HL-60/S4 (cell line): ENCODE data around the gene ADAMTS6.

Source experiments
- in situ Hi-C: fragments of 300-500 bp; cut with MboI; formaldehyde crosslinking; loops from 2 replicates; pipeline ENCODE4 v1.14.3; 2022; ENCODE audit warnings: low sequenced_read_pairs

The ADAMTS6 gene

DNA sequence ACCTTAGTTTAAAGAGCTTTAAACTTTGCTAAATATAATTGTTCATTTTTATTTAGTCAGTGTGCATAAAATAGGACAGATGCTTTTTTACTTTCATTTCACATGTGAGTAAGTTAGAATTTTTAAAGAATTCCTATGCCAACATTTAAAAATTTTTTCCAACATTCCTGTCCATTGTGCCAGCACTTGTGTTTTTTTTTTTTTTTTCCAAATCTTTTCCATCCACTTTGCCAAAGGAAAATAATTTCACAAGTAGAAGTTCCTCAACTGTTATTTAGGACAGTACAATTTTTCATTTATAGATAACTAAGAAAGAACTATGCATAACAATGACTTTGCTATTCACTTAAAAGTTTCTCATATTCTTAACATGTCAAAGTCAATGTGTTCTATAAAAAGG, 189.5 kb downstream of the ADAMTS6 start:
- in situ Hi-C loops: no loop called here

DNA sequence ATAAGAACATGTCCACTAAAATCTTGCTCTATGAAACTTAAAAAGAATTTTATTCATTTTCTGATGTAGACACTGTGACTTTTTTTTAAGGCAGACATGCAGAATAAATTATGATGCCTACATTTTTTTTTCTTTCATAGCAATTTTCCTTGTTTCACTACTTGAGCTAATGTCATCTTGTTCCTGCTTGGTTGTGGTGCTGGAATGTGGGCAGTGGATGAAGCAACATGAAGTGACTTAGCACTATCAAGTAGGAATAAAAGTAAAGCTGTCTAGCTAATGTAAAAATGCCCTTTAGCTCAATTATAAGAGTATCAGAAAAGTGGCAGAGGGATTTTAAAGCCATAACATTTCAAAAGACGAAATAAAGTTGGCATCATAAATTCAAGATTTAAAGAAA, 191.0 kb downstream of the ADAMTS6 start:
- in situ Hi-C loops: no loop called here

DNA sequence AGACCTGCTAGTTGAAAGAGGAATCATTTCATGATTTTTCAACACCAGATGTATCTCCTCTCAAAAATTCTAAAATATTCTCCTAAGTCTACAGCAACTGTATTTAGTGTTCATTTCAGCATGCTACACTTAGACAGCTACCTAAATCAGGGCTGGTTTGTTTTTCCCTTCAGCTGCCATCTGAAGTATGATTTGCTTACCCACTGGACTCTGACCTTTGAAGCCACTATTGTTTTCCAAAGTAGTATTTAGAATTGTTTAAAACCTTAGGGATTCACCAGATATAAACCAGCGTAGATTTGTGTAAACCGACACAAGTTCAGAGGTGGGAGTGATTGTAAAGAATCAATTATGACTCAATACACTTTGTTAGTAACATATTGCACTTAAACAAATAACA, 193.1 kb downstream of the ADAMTS6 start:
- in situ Hi-C loops: no loop called here

DNA sequence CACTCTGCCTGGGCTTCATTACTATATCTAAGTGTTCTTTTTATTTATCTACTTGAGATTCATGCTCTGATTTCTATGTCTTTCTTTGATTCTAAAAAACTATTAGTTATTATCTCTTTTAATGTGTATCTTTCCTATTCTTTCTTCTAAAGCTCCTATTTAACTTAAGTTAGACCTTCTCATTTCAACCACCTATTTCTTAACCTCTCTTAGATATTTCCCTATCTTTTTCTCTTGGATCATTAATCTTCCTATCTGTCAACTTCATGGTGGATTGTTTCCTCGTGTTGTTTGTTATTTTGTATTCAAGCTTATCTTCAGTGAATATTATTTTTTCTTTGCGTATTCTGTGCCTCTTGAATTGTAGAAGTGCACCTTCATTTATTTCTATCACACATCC, 202.1 kb downstream of the ADAMTS6 start:
- in situ Hi-C loops: no loop called here

DNA sequence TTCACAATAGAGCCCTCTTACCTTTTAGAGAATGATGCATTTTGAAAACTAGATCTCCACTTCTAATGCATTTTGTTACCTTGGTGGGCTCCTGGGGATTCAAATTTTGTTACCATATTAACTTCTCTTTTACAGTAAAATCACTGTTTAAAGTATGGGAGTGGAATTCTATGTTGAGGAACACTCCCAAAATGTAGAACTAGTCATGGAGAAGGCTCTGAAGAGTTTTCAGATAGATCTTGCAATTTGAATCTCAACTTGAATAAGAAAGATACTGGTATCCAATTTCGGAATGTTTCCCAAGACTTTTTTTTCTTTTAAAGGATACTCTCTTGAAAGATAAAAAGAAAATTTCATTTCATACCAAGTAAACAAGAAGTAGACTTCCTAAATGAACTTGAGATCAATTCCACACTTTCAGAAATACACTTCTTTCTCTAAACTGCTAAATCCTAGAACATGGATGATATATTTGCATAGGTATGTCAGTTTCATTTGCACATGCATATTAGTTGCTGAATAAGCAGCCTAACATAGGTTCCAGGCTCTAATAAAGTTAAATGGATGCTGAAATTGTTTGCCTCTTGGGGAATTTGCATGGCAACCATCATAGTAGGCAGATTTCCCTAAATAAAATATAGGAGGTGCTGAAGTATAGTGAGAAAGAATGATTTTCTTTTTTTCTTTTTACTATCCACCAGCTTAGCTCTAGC, 205.4 kb downstream of the ADAMTS6 start:
- in situ Hi-C loops: no loop called here

DNA sequence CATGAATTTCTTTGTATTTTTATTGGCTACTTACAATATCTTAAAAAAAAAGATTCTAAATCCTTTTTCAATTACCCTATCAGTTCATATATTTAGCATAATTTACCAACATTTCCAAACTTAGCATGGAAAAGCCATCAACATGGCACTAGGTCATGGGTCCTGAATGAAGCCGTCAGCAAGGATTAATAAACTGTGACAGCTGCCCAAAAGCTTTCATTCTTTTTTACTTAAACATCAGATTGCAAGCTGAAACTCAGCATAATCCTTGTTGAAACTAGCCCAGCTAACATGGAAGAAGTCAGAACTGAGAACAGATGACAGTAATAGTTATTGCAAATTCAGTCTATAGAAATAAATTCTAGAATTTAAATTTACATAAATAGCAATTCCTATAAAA, 209.8 kb downstream of the ADAMTS6 start:
- in situ Hi-C loops: no loop called here

DNA sequence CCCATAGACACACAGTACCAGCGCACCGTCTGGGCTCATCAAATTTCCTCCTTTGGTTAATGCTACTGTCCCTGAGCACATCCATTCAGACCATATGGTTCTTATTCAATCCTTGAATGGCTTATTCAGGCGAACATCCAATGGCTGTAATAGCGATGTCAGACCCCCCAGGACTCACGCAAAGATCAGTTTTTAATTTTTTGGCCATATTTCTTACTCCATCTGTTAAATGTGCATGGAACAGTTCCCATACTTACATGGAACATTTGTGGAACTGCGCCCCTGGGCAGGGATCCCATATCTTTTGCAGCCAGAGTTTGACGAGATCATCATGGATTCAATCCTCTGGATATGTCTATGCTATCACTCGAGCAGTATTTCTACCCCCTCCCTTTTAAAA, 213.2 kb downstream of the ADAMTS6 start:
- in situ Hi-C loops: no loop called here

DNA sequence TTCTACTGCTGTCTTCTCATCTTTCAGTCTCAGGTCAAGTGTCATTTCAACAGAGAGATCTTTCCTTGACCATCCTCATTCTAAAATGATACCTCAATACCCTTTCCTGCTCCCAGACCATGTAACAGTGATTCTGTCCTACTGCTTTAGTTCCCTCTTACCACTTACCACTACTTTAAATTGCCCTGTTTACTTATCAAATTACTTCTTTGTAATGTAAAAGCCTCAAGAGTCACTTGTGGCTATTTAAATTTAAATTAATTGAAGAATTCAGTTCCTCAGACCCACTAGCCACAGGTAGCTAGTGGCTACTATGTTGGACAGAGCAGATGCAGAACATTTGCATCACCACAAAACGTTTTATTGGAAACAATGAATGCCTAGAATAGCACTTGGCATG, 217.3 kb downstream of the ADAMTS6 start:
- in situ Hi-C loops: no loop called here

DNA sequence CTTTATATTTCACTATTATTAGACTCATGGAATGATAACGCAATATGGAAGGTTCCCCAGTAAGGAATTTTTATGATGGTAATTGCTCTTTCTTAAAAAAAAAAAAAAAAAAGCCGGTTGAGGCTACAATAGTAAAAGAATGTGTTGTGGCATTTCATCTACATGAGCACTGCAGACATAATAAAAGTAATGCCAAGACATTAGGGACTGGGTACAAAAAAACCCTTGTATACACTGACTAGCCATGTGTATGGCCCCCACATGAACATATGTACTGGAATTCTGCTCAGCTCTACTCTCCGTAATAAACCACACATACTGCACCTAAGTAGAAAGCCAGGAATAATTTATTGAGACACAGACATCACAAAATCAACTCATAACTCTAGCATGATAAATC, 218.4 kb downstream of the ADAMTS6 start:
- in situ Hi-C loops: no loop called here

DNA sequence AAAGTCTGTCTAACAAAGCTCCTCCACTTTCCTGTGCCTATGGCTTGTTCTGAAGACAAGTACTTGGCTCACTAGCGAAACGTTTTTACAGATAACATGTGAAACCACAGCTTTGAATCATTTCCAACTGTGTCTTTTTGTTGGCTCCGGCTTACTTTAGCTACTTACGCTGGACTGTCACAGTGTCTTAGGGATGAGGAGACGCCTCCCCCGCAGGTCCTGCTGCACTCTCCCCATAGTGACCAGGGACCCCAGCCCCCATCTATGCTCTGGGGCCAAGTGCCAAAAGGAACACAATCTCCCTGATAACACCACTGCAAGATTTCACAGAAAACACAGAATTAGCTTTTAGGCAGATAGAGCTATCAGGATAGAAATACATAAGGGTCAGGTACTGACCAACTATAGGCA, 219.1 kb downstream of the ADAMTS6 start:
- in situ Hi-C loops: no loop called here

DNA sequence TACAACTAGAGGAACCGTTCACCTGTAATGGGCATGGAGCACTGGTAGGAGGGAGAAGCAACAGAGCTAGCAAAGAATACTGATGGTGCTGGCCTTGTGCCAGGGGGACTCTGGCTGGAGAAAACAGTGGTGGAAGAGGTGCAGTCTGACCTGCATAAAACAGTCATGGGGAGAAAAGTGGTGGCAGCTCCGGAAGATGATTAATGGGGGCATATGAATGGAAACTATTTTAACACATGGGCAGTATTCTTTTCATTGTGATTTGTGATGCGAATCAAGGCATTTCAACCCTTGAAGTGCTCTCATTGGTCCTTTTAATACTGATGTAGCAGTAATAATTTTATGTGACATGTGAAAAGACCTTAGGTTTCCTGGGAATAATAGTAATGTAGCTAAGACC, 219.6 kb downstream of the ADAMTS6 start:
- in situ Hi-C loops: no loop called here

DNA sequence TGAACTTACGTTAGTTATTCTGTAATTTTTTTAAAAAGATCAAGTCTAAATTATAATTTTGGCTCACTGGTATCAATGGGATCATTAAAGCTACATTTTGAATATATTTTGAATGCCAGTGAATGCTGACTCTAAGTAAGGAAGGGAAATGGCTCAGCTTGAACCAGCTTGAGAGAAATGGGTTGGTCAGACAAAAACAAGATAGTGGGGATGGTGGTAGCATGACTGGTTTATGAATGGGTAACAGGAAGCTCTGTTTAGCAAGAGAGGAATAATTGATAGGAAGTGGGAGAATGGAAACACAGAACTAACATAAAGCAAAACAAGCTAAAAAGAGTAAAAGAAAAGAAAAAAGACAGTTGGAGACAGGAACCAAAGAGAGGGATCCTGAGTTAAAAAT, 220.2 kb downstream of the ADAMTS6 start:
- in situ Hi-C loops: no loop called here

DNA sequence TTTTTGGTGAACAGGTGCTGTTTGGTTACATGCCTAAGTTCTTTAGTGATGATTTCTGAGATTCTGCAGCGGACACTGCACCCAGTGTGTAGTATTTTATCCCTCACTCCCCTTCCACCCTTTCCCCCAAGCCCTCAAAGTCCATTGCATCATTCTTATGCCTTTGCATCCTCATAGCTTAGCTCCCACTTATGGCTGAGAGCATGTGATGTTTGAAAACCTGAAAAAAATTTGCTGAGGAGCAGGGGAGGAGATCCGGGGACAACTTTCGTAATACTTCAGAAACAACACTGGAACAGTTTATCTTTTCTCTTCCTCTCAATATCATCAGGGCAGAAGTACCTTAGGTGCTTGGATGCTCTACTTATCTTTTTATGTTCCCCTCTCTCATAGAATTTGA, 226.4 kb downstream of the ADAMTS6 start:
- in situ Hi-C loops: no loop called here

DNA sequence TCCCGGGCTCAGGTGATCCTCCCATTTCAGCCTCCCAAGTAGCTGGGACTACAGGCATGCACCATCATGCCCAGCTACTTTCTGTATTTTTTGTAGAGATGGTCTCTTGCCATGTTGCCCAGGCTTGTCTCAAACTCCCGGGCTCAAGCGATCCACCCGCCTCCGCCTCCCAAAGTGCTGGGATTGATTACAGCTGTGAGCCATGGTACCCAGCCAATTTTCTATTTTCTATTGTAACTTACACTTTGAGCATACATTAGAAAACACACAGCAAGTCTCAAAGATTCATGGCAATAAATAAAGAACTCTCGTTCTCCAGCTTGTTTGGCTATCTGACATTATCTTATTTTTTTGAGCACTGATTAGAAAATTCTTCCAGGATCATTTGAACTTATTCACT, 228.7 kb downstream of the ADAMTS6 start:
- in situ Hi-C loops: no loop called here

DNA sequence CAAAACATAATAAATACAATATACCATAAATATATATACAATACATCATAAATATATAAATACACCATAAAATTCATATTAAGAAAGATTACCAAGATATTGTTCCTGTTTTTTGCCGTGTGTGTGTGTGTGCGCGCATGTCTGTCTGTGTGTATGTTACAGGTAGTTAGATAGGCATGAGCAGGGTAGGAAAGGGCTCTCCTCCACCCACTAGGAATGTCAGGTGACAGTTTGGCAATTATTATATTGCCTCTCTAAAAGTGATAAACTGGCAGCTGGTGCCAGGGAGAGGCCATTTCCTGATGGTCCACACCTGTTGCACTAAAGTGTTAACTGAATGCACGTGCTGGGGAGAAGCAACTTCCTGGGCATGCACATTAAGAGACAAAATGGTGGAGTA, 232.8 kb downstream of the ADAMTS6 start:
- in situ Hi-C loops: no loop called here

DNA sequence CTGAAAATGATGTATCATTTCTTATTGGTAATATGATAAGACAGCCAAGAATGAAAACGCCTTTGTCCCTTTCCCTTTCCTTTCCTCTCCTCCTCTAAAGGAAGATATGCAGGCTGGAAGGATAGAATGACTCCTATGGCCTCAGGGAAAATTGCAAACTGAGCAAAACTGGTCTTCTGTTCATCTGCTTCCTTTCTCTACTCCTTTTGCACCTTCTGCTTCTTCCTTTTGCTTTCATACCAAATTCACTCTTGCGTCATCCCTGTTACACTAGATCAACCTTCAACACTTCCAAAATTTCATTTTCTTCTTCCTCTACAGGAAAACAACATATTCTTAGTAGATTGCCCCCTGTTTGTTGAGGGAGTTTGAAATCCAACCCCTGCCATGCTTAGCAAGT, 234.1 kb downstream of the ADAMTS6 start:
- in situ Hi-C loops: no loop called here

DNA sequence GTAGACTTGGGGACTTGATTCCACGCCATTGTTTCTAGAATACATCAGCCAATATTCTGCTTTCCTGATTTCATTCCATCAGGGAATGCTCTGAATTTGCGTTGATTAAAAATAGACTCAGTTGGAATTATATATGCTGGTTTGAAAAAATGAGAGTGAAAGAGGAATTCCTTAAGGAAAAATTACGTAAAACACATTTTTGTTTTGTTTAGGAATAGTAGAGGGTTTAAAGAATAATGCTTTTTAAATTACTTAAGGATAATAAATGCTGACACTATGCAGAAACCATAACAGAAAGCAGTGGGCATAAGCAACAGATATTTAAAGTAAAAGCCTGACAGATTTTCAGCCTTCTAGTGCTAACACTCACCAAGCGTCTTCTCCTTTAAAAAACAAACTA, 235.0 kb downstream of the ADAMTS6 start:
- in situ Hi-C loops: no loop called here

DNA sequence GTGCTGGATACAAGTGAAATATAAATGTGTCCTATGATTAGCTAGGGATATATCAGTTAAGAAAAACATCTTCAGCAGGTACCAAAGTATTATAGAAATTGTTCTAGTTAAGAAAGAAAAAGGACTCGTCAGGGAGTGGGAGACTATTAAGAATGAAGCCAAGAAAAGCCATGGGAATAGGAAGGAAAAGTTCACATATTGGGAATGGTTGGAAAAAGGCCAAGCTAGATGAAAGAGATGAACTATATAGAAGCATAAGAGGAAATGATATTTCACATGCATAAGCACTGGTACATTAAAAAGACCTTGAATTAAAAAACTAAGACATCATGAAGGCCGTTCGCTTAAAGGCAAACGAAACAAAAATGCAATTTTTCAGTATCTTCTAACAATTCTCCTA, 237.7 kb downstream of the ADAMTS6 start:
- in situ Hi-C loops: no loop called here

DNA sequence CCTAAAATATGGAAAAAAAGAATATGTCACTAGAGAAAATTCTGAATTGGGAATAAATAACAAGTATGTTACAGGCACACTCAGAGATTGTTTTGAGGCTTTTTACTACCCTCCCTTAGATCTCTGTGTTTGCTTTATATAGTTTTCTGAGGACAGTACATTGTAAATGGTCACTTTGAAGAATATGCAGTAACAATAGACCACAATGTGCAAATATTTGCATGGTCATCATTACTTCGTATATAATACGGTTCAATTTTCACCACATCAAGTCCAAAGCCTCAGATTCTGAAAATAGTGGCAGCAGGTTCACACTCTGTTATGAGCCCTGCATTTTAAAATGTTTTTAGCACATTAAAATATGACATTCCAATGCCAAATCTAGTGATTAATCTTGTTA, 238.6 kb downstream of the ADAMTS6 start:
- in situ Hi-C loops: no loop called here

DNA sequence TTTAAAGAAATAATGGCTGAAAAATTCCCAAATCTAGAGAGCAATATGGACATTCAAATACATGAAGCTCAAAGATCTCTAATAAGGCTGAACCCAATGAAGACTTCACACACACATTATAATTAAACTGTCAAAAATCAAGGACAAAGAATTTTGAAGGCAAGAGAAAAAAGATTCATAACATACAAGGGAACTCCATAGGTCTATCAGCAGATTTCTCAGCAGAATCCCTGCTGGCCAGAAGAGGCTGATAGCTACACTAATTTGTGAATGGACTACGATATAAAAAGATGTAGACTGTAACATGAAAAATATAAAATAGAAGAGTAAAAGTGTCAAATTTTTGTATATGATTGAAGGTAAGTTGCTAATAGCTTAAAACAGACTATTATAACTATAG, 251.9 kb downstream of the ADAMTS6 start:
- in situ Hi-C loops: no loop called here

DNA sequence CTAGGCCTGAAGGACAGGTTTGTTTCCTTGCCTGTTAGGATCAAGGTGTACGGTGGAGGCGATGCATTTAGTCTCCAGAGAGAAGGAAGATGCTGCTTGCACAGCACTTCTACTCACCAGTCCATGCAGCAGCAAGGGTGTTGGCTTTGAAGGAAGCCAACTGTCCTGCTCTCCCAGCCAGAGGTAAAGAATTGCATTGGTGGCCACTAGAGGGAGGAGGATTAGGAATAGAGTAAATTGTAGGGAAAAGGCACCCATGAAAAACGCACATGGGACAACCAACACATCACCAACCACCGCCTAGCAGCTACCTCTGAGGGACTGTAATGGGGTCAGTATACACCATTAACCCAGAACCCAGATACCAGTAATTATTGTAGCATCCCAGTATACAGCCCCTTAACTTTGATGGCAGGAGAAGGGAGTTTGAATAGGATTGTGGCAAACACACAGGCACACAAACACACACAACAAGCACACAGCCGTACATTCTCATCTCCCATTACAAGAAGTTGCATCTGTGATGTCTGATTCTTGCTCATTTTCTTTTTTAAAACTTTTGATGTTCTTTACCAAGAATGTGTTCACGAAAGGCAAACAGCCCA, 267.7 kb downstream of the ADAMTS6 start:
- in situ Hi-C loops: no loop called here

DNA sequence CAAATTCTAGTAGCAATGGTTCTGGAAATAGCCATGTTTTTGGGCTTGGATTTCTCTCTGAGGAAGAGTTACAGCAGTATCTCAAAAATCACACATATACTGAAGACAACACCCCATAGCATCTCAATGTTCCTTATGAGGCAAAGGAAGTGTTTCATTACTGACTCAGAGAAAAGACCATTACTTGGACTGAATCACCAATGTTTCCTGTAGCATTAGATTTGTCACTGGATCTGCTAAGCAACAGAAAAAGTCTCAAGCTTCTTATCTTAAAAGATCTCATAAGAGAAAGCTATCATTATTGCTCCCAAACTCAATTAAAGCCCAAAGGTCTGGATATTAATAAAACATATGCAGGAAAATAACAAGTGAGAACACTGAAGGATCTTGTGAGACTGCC, 272.4 kb downstream of the ADAMTS6 start:
- in situ Hi-C loops: no loop called here

DNA sequence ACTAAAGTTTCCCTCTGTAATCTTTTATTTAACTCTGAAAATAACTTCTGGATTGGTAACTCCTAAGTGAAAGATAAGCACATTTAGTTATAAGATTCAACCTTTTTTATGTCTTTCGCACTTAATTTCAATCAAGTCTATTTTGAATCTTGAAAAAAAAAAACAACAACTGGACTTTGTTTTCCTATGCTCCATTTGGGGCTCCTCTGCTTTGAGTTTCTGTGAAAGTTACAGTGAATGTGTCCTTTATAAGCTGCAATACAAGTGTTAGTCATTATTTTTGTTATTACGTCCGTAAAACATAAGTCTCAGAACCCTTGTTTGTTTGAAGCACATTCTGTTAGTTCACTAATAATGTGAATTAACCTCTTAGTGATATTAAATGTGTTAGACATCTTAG, 276.8 kb downstream of the ADAMTS6 start:
- in situ Hi-C loops: no loop called here
